ENCODE data around the gene JARID2.

Gene JARID2

GRCh38 chr6:15364401-15365037 lies 118.7 kb downstream of the JARID2 start:
- 92% methylated on average over 5 of the region's 6 CpGs for WGBS
- Histone ChIP-seq H3K18ac (ENCODE audit: low read depth in 1 of 2, low read length in 2 of 2) (peak overlapping the region in 1 of 2 experiments; percentile 37), H3K27ac (ENCODE audit: low read length, poor library complexity, severe bottlenecking) (no peak overlapping the region), H3K23ac (ENCODE audit: low read length in 2 of 2) (no peak overlapping the region), H3K27me3 (ENCODE audit: control insufficient read depth in 1 of 2, insufficient read depth in 1 of 2, low read length in 2 of 2) (no peaks in the 10 kb centered on the region), H2AK5ac (ENCODE audit: low read length, severe bottlenecking) (no peak overlapping the region), H2BK5ac (ENCODE audit: low read depth, low read length, poor library complexity, severe bottlenecking) (no peak overlapping the region), H4K91ac (ENCODE audit: low read length) (no peak overlapping the region), H3K9me3 (ENCODE audit: control insufficient read depth, low read length) (no peaks in the 10 kb centered on the region), H3K14ac (ENCODE audit: low read length in 2 of 2) (no peak overlapping the region), H3K79me1 (replicated peaks; ENCODE audit: low read length, poor library complexity, severe bottlenecking) (peaks cover 38% of the 10 kb centered on the region), H3K4ac (ENCODE audit: low read depth in 1 of 2, low read length in 2 of 2) (peak overlapping the region in 1 of 2 experiments; percentile 52), H3K4me2 (ENCODE audit: low read length, poor library complexity, severe bottlenecking) (no peak overlapping the region), H4K8ac (ENCODE audit: low read length) (no peak overlapping the region), H2BK120ac (ENCODE audit: low read depth, low read length) (no peak overlapping the region), H2BK12ac (ENCODE audit: low read length in 2 of 2) (peak overlapping the region in 1 of 2 experiments; percentile 54), H2AFZ (ENCODE audit: low read depth, low read length) (no peak overlapping the region), H3K4me3 (ENCODE audit: insufficient read depth in 1 of 2, low read depth in 1 of 2, low read length in 2 of 2) (no peak overlapping the region), H3K9ac (ENCODE audit: low read length) (peak overlapping the region; percentile 62), H2BK15ac (ENCODE audit: low read depth, poor library complexity, severe bottlenecking) (no peak overlapping the region), H3K36me3 (ENCODE audit: control insufficient read depth in 1 of 2, insufficient read depth in 2 of 2, low read depth in 1 of 2, low read length in 2 of 2) (no peaks in the 10 kb centered on the region), H3K4me1 (ENCODE audit: control insufficient read depth, insufficient read depth, low read depth, low read length) (peaks cover 11% of the 10 kb centered on the region)
- no peak for DNase-seq

GRCh38 chr6:15365273-15365687 lies 119.4 kb downstream of the JARID2 start:
- Histone ChIP-seq H2BK5ac (ENCODE audit: low read depth, low read length, poor library complexity, severe bottlenecking) (no peak overlapping the region), H3K23ac (ENCODE audit: low read length in 2 of 2) (no peak overlapping the region), H4K91ac (ENCODE audit: low read length) (no peak overlapping the region), H2BK15ac (ENCODE audit: low read depth, poor library complexity, severe bottlenecking) (no peak overlapping the region), H3K4me3 (ENCODE audit: insufficient read depth in 1 of 2, low read depth in 1 of 2, low read length in 2 of 2) (peak overlapping the region in 1 of 2 experiments; percentile 48), H3K4ac (ENCODE audit: low read depth in 1 of 2, low read length in 2 of 2) (no peak overlapping the region), H3K9ac (ENCODE audit: low read length) (peak overlapping the region; percentile 62), H3K9me3 (ENCODE audit: control insufficient read depth, low read length) (no peaks in the 10 kb centered on the region), H2BK12ac (ENCODE audit: low read length in 2 of 2) (no peak overlapping the region), H2AK5ac (ENCODE audit: low read length, severe bottlenecking) (no peak overlapping the region), H2AFZ (ENCODE audit: low read depth, low read length) (no peak overlapping the region), H3K4me2 (ENCODE audit: low read length, poor library complexity, severe bottlenecking) (peak overlapping the region; percentile 58), H2BK120ac (ENCODE audit: low read depth, low read length) (no peak overlapping the region), H3K79me1 (replicated peaks; ENCODE audit: low read length, poor library complexity, severe bottlenecking) (peaks cover 37% of the 10 kb centered on the region), H4K8ac (ENCODE audit: low read length) (peak overlapping the region; percentile 76), H3K14ac (ENCODE audit: low read length in 2 of 2) (no peak overlapping the region), H3K27ac (ENCODE audit: low read length, poor library complexity, severe bottlenecking) (no peak overlapping the region), H3K4me1 (ENCODE audit: control insufficient read depth, insufficient read depth, low read depth, low read length) (peaks cover 8% of the 10 kb centered on the region), H3K18ac (ENCODE audit: low read depth in 1 of 2, low read length in 2 of 2) (no peak overlapping the region), H3K27me3 (ENCODE audit: control insufficient read depth in 1 of 2, insufficient read depth in 1 of 2, low read length in 2 of 2) (no peaks in the 10 kb centered on the region), H3K36me3 (ENCODE audit: control insufficient read depth in 1 of 2, insufficient read depth in 2 of 2, low read depth in 1 of 2, low read length in 2 of 2) (no peaks in the 10 kb centered on the region)
- 36% methylated on average over 11 of the region's 13 CpGs for WGBS
- peak; percentile 87 for DNase-seq

- no peak for DNase-seq
- no peak overlapping the region for H3K14ac ChIP-seq (ENCODE audit: low read length in 2 of 2)
- H3K79me1 ChIP-seq (replicated peaks; ENCODE audit: low read length, poor library complexity, severe bottlenecking): peaks cover 39% of the 10 kb centered on the region
- no peak overlapping the region for H3K27ac ChIP-seq (ENCODE audit: low read length, poor library complexity, severe bottlenecking)
- no peak overlapping the region for H4K91ac ChIP-seq (ENCODE audit: low read length)
- H2BK12ac ChIP-seq (ENCODE audit: low read length in 2 of 2): no peak overlapping the region
- no peaks in the 10 kb centered on the region for H3K27me3 ChIP-seq (ENCODE audit: control insufficient read depth in 1 of 2, insufficient read depth in 1 of 2, low read length in 2 of 2)
- no peak overlapping the region for H2AFZ ChIP-seq (ENCODE audit: low read depth, low read length)
- peaks cover 8% of the 10 kb centered on the region for H3K4me1 ChIP-seq (ENCODE audit: control insufficient read depth, insufficient read depth, low read depth, low read length)
- H3K9ac ChIP-seq (ENCODE audit: low read length): peak overlapping the region; percentile 62
- no peak overlapping the region for H2BK5ac ChIP-seq (ENCODE audit: low read depth, low read length, poor library complexity, severe bottlenecking)
- no peak overlapping the region for H3K23ac ChIP-seq (ENCODE audit: low read length in 2 of 2)
- H2AK5ac ChIP-seq (ENCODE audit: low read length, severe bottlenecking): no peak overlapping the region
- H2BK15ac ChIP-seq (ENCODE audit: low read depth, poor library complexity, severe bottlenecking): no peak overlapping the region
- H4K8ac ChIP-seq (ENCODE audit: low read length): no peak overlapping the region
- no peaks in the 10 kb centered on the region for H3K36me3 ChIP-seq (ENCODE audit: control insufficient read depth in 1 of 2, insufficient read depth in 2 of 2, low read depth in 1 of 2, low read length in 2 of 2)
- no peak overlapping the region for H3K4ac ChIP-seq (ENCODE audit: low read depth in 1 of 2, low read length in 2 of 2)
- no peak overlapping the region for H2BK120ac ChIP-seq (ENCODE audit: low read depth, low read length)
- H3K18ac ChIP-seq (ENCODE audit: low read depth in 1 of 2, low read length in 2 of 2): no peak overlapping the region
- no peaks in the 10 kb centered on the region for H3K9me3 ChIP-seq (ENCODE audit: control insufficient read depth, low read length)
- 63% methylated on average over 2 of the region's 6 CpGs for WGBS
- H3K4me3 ChIP-seq (ENCODE audit: insufficient read depth in 1 of 2, low read depth in 1 of 2, low read length in 2 of 2): peak overlapping the region in 1 of 2 experiments; percentile 48
- H3K4me2 ChIP-seq (ENCODE audit: low read length, poor library complexity, severe bottlenecking): no peak overlapping the region
These were observed 120.2 kb downstream of the JARID2 start for GRCh38 chr6:15366003-15366535.

GRCh38 chr6:15366879-15367278 lies 121.0 kb downstream of the JARID2 start:
- Histone ChIP-seq H2BK15ac (ENCODE audit: low read depth, poor library complexity, severe bottlenecking) (no peak overlapping the region), H3K79me1 (replicated peaks; ENCODE audit: low read length, poor library complexity, severe bottlenecking) (peaks cover 41% of the 10 kb centered on the region), H3K9me3 (ENCODE audit: control insufficient read depth, low read length) (no peaks in the 10 kb centered on the region), H3K18ac (ENCODE audit: low read depth in 1 of 2, low read length in 2 of 2) (no peak overlapping the region), H2BK12ac (ENCODE audit: low read length in 2 of 2) (no peak overlapping the region), H2AFZ (ENCODE audit: low read depth, low read length) (no peak overlapping the region), H3K36me3 (ENCODE audit: control insufficient read depth in 1 of 2, insufficient read depth in 2 of 2, low read depth in 1 of 2, low read length in 2 of 2) (no peaks in the 10 kb centered on the region), H3K4me2 (ENCODE audit: low read length, poor library complexity, severe bottlenecking) (no peak overlapping the region), H3K27ac (ENCODE audit: low read length, poor library complexity, severe bottlenecking) (no peak overlapping the region), H3K27me3 (ENCODE audit: control insufficient read depth in 1 of 2, insufficient read depth in 1 of 2, low read length in 2 of 2) (no peaks in the 10 kb centered on the region), H3K9ac (ENCODE audit: low read length) (no peak overlapping the region), H4K8ac (ENCODE audit: low read length) (no peak overlapping the region), H3K4me1 (ENCODE audit: control insufficient read depth, insufficient read depth, low read depth, low read length) (peaks cover 8% of the 10 kb centered on the region), H2BK5ac (ENCODE audit: low read depth, low read length, poor library complexity, severe bottlenecking) (no peak overlapping the region), H3K23ac (ENCODE audit: low read length in 2 of 2) (no peak overlapping the region), H3K4me3 (ENCODE audit: insufficient read depth in 1 of 2, low read depth in 1 of 2, low read length in 2 of 2) (no peak overlapping the region), H2BK120ac (ENCODE audit: low read depth, low read length) (no peak overlapping the region), H3K4ac (ENCODE audit: low read depth in 1 of 2, low read length in 2 of 2) (no peak overlapping the region), H2AK5ac (ENCODE audit: low read length, severe bottlenecking) (no peak overlapping the region), H3K14ac (ENCODE audit: low read length in 2 of 2) (no peak overlapping the region), H4K91ac (ENCODE audit: low read length) (no peak overlapping the region)
- DNase-seq: no peak
- 88% methylated on average over 2 of the region's 2 CpGs for WGBS

Measured in mesenchymal stem cell (in vitro differentiated cells and primary cell).